HL-60/S4 treated with retinoic acid at 250 ng/mL for 4 days and 3 days (cell line): ENCODE results near the gene SOX4.

Experiments
- in situ Hi-C: fragments of 300-500 bp; cut with MboI; formaldehyde crosslinking; loops from 2 replicates; pipeline ENCODE4 v1.7.0; 2022; ENCODE audit warnings: low sequenced_read_pairs

The SOX4 gene

DNA sequence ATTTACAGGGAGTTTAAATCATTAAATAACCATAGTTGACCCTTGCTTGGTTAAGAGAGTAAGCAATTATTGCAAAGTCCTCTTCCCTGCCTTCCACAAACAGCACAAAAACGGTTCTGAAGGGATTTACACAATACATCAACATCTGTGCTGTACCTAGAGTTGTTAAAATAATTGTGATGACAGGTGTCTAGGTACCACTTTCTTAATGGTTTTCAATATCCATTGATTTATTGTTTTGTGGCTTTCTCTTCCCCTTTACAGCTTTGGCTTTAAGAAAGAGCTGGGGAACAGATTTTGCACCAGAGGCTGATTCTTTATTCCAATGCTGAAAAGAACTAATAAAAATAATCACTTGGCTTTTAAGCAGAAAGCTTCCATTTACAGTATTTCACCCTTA, 598 bp upstream of the SOX4 start:
- in situ Hi-C loops = loop anchor here (25.0 kb wide), 1 partner anchor 1031 kb away; no protein-coding TSS in a partner anchor

DNA sequence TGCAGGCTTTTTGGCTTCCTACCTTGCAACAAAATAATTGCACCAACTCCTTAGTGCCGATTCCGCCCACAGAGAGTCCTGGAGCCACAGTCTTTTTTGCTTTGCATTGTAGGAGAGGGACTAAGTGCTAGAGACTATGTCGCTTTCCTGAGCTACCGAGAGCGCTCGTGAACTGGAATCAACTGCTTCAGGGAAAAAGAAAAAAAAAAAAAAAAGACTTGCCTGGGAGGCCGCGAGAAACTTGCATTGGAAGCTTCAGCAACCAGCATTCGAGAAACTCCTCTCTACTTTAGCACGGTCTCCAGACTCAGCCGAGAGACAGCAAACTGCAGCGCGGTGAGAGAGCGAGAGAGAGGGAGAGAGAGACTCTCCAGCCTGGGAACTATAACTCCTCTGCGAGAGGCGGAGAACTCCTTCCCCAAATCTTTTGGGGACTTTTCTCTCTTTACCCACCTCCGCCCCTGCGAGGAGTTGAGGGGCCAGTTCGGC, 420 bp downstream of the SOX4 start:
- in situ Hi-C loops = loop anchor here (25.0 kb wide), 1 partner anchor 1032 kb away; no protein-coding TSS in a partner anchor

DNA sequence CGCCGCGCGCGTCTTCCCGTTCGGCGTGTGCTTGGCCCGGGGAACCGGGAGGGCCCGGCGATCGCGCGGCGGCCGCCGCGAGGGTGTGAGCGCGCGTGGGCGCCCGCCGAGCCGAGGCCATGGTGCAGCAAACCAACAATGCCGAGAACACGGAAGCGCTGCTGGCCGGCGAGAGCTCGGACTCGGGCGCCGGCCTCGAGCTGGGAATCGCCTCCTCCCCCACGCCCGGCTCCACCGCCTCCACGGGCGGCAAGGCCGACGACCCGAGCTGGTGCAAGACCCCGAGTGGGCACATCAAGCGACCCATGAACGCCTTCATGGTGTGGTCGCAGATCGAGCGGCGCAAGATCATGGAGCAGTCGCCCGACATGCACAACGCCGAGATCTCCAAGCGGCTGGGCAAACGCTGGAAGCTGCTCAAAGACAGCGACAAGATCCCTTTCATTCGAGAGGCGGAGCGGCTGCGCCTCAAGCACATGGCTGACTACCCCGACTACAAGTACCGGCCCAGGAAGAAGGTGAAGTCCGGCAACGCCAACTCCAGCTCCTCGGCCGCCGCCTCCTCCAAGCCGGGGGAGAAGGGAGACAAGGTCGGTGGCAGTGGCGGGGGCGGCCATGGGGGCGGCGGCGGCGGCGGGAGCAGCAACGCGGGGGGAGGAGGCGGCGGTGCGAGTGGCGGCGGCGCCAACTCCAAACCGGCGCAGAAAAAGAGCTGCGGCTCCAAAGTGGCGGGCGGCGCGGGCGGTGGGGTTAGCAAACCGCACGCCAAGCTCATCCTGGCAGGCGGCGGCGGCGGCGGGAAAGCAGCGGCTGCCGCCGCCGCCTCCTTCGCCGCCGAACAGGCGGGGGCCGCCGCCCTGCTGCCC, 1.1 kb downstream of the SOX4 start:
- in situ Hi-C loops = loop anchor here (25.0 kb wide), 1 partner anchor 1032 kb away; no protein-coding TSS in a partner anchor

DNA sequence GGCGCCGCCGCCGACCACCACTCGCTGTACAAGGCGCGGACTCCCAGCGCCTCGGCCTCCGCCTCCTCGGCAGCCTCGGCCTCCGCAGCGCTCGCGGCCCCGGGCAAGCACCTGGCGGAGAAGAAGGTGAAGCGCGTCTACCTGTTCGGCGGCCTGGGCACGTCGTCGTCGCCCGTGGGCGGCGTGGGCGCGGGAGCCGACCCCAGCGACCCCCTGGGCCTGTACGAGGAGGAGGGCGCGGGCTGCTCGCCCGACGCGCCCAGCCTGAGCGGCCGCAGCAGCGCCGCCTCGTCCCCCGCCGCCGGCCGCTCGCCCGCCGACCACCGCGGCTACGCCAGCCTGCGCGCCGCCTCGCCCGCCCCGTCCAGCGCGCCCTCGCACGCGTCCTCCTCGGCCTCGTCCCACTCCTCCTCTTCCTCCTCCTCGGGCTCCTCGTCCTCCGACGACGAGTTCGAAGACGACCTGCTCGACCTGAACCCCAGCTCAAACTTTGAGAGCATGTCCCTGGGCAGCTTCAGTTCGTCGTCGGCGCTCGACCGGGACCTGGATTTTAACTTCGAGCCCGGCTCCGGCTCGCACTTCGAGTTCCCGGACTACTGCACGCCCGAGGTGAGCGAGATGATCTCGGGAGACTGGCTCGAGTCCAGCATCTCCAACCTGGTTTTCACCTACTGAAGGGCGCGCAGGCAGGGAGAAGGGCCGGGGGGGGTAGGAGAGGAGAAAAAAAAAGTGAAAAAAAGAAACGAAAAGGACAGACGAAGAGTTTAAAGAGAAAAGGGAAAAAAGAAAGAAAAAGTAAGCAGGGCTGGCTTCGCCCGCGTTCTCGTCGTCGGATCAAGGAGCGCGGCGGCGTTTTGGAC, 2.0 kb downstream of the SOX4 start:
- in situ Hi-C loops = loop anchor here (25.0 kb wide), 1 partner anchor 1033 kb away; no protein-coding TSS in a partner anchor

DNA sequence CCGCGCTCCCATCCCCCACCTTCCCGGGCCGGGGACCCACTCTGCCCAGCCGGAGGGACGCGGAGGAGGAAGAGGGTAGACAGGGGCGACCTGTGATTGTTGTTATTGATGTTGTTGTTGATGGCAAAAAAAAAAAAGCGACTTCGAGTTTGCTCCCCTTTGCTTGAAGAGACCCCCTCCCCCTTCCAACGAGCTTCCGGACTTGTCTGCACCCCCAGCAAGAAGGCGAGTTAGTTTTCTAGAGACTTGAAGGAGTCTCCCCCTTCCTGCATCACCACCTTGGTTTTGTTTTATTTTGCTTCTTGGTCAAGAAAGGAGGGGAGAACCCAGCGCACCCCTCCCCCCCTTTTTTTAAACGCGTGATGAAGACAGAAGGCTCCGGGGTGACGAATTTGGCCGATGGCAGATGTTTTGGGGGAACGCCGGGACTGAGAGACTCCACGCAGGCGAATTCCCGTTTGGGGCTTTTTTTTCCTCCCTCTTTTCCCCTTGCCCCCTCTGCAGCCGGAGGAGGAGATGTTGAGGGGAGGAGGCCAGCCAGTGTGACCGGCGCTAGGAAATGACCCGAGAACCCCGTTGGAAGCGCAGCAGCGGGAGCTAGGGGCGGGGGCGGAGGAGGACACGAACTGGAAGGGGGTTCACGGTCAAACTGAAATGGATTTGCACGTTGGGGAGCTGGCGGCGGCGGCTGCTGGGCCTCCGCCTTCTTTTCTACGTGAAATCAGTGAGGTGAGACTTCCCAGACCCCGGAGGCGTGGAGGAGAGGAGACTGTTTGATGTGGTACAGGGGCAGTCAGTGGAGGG, 2.8 kb downstream of the SOX4 start:
- in situ Hi-C loops = loop anchor here (25.0 kb wide), 1 partner anchor 1034 kb away; no protein-coding TSS in a partner anchor

DNA sequence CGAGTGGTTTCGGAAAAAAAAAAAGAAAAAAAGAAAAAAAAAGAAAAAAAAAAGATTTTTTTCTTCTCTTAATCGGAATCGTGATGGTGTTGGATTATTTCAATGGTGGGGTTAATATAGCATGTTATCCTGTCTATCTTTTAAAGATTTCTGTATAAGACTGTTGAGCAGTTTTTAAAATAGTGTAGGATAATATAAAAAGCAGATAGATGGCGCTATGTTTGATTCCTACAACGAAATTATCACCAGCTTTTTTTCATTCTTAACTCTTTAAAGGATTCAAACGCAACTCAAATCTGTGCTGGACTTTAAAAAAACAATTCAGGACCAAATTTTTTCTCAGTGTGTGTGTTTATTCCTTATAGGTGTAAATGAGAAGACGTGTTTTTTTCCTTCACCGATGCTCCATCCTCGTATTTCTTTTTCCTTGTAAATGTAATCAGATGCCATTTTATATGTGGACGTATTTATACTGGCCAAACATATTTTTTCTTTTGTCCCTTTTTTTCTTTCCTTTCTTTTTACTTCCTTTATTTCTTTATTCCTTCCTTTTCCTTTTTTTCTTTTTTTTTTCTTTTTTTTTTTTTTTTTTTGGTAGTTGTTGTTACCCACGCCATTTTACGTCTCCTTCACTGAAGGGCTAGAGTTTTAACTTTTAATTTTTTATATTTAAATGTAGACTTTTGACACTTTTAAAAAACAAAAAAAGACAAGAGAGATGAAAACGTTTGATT, 3.6 kb downstream of the SOX4 start:
- in situ Hi-C loops = loop anchor here (25.0 kb wide), 1 partner anchor 1035 kb away; no protein-coding TSS in a partner anchor

DNA sequence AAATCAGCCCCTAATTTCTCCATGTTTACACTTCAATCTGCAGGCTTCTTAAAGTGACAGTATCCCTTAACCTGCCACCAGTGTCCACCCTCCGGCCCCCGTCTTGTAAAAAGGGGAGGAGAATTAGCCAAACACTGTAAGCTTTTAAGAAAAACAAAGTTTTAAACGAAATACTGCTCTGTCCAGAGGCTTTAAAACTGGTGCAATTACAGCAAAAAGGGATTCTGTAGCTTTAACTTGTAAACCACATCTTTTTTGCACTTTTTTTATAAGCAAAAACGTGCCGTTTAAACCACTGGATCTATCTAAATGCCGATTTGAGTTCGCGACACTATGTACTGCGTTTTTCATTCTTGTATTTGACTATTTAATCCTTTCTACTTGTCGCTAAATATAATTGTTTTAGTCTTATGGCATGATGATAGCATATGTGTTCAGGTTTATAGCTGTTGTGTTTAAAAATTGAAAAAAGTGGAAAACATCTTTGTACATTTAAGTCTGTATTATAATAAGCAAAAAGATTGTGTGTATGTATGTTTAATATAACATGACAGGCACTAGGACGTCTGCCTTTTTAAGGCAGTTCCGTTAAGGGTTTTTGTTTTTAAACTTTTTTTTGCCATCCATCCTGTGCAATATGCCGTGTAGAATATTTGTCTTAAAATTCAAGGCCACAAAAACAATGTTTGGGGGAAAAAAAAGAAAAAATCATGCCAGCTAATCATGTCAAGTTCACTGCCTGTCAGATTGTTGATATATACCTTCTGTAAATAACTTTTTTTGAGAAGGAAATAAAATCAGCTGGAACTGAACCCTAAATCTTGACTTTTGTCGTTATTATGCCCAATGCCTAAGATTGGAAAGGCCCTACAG, 4.5 kb downstream of the SOX4 start:
- in situ Hi-C loops = loop anchor here (25.0 kb wide), 1 partner anchor 1036 kb away; no protein-coding TSS in a partner anchor

DNA sequence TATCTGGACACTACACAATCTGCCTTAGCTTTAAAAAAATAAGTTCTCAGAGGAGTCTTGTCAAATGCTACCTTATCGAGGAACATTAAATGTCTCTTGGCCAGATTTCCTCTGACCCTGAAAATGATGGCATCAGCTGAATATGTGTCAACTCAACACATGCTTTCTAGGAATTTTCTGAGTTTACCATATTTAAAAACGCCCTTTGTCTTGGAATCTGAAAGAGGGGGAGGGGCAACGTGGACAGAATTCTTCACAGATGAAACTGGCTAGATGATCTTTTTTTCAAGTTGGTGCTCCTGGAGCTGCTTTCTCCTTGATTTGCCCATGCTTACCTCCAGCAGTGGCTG, 5.1 kb downstream of the SOX4 start:
- in situ Hi-C loops = loop anchor here (25.0 kb wide), 1 partner anchor 1036 kb away; no protein-coding TSS in a partner anchor

DNA sequence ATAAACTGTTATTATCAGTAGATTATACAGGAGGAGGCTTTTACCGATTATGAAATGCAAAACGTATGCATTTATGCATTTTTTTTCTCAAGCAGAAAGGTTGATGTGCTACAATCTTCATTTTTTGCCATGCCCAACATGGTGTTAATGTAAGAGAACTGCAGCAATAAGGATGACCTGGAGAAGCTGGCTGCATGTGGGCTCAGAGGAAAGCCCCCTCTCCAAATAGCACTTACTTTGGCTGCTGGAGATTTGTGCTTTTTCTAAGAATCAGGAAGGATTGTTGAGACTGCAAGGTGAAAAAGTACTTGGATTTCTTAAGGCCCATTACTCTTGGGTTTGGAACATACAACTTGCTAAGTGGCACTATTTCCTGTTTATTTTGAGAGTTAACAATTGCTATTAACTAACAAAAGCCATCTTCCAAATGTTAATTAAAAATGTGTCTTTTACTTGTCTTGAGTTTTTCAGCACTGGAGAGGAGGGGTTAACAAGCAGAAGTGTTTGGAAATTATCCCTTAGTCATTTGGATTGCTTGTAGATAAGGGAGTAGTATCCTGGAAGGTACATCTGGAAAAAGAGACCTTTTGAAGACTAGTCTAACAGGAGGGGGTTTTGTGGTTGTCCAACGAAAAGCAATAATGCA, 5.6 kb downstream of the SOX4 start:
- in situ Hi-C loops = loop anchor here (25.0 kb wide), 1 partner anchor 1037 kb away; no protein-coding TSS in a partner anchor

DNA sequence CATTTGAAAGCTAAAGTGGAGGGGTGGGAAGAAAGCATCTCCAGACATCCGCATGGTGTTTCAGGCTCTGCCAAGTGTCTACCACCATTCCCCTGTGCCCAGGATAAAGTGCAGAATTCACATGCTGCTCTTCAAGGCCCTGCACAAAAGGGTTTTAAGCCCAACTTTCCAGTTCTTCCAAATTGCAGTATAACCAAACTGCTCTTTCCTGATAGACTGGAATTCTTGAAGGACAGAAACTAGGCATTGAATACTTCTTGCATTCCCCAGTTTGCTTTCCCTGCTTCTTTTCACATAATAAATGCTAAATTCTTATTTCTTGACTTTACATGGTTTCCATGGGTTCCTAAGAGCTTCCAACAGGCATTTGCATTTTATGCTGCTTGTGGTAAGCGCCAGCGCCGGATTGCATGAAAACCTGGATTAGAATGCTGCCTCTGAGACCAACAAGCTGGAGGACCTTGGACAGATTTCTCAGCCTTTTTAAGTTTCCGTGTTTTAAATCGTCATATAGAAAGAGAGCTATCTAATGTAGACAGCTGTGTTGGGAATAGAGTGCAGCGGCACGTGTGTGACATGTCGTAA, 7.9 kb downstream of the SOX4 start:
- in situ Hi-C loops = no loop called here

DNA sequence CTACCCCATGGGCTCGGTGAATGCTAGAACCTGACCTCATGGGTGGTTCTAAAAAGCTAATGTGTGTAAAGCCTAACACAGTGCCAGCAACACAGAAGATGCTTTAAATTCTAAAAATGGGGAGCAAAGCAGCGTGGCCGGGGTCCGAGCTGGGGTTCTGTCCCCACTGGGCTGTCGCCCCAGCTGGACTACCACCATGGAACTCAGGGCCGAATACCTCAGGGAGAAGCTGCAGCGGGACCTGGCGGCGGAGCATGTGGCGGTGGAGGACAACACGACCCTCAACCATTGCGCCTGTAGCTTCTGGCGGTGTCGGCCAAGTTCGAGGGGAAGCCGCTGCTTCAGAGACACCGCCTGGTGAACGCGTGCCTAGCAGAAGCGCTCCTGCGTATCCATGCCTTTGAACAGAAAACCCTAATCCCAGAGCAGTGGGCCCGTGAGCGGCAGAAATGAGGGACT, 8.4 kb downstream of the SOX4 start:
- in situ Hi-C loops = no loop called here

DNA sequence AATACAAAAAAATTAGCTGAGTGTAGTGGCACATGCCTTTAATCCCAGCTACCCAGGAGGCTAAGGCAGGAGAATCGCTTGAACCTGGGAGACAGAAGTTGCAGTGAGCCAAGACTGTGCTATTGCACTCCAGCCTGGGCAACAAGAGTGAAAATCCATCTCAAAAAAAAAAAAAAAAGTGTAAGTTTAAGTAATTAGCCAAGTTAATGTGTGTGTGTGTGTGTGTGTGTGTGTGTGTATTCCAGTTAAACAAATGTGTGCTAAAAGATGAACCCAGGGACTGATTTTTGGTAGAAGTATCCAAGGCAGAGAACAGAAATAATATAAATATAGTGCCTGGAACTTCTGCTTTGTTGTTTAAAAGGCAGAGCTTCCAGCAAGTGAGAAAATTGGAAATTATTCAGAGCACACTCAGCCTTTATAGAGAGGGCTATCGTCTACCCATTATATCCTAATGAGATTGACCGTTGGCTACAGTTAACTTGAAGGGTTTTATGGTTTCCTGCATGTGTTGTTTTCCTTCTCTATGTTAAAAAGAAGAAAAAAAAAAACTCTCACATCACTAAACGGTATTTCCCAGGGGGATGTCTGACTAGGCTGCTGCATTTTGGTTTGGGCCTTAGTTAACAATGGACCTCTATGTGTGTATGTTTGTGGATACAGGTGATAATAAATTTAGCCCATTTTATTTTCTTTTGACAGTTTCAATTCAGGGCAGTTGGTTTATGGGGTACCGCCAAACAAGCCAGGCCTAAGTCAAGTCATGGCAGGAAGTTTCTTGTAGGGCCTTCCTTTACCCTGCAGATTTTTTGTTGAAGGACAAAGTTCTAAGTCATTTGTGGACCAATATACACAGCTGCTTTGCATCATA, 9.8 kb downstream of the SOX4 start:
- in situ Hi-C loops = no loop called here

DNA sequence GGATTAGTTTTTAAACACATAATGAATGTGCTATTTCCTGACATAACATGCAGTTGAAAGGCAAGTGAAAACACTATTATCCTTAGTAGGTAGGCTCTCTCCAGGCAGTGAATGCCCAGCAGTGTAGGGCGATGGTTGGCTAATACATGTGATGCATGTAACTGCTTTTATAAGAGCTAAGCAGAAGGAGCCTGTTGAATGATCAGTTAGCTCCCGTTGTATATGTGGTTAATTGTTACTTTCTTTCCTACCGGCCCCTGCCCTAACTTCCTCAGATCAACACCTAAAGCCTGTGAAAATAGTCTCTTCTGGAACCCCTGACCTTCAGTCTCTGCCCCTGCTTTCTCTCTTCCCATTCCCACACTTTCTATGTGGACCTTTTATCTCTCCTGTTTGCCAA, 10.5 kb downstream of the SOX4 start:
- in situ Hi-C loops = no loop called here

DNA sequence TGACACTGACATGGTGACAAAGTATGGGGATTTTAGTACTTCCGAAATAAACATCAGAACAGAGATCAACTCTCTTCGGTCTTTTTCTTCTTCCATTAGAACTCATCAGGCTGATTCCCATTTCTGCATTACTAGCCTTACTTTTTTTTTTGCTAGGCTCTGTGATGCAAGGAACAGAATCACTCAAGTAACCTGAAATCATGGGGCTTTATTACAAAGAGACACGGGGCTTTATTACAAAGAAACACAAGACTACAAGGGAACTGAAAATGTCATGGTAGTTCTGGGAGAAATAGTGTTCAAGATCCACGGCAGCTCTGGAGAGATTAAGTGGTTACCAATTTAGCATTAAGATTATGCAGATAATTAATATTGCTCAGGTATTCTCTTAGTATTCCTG, 11.6 kb downstream of the SOX4 start:
- in situ Hi-C loops = no loop called here

DNA sequence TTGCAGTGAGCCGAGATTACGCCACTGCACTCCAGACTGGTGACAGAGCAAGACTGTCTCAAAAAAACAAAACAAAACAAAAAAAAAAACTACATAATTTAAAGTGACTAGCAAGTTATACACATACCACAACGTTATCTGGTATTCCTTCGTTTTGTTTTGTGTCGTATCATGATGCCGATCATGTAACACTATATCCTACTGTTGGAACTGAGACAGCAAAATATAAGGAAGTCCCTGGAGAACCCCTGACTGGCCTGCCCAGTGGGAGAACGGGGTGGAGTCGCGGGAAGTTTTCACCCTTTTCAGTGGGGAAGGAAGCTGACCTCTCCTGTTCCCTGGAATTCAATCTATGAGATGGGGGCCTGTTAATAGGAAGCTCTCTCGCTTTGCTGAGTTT, 15.1 kb downstream of the SOX4 start:
- in situ Hi-C loops = no loop called here

DNA sequence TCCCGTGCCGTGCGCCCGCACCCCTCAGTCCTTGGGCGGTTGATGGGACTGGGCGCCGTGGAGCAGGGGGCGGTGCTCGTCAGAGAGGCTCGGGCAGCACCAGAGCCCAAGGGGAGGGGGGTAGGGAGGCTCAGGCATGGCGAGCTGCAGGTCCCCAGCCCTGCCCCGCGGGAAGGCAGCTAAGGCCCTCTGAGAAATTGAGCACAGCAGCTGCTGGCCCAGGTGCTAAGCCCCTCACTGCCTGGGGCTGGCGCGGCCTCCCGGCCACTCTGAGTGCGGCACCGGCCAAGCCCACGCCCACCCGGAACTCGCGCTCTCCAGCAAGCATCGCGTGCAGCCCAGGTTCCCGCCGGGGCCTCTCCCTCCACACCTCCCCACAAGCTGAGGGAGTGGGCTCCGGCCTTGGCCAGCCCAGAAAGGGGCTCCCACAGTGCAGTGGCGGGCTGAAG, 16.4 kb downstream of the SOX4 start:
- in situ Hi-C loops = no loop called here

DNA sequence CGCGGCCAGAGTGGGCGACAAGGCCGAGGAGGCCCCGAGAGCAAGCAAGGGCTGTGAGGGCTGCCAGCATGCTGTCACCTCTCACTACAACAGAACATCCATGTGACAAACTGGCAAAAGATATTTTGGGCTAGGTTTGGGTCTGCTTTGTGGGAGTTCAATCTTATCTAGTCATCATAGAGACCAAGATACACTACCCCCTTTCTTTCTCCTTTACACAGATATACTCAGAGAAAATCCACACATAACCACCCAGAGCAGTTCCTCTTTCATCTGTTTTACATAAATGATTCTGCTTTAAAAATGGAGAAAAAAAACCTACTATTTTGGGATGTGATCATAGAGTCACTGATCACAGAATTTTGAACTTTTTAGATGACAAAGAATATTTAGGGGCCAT, 16.8 kb downstream of the SOX4 start:
- in situ Hi-C loops = no loop called here
